WERI-Rb-1 (cell line): Measurements from ENCODE around the gene SIM1.

Experiments
- DNase-seq: peaks from one replicate; pipeline ENCODE4 v3.0.0-alpha.2; 2020
- H3K27ac ChIP-seq: fragments of 250-450 bp; sonication (Bioruptor Pico); 2 replicates; pipeline ENCODE4 v1.5.1; 2020; ENCODE audit warnings: mild to moderate bottlenecking, moderate library complexity
- H3K27me3 ChIP-seq: fragments of 250-450 bp; sonication (Bioruptor Pico); 2 replicates; pipeline ENCODE4 v1.5.1; 2021; ENCODE audit warnings: mild to moderate bottlenecking, low read depth, moderate library complexity; ENCODE audit not compliant: insufficient read depth, severe bottlenecking
- H3K36me3 ChIP-seq: fragments of 250-450 bp; sonication (Bioruptor Pico); 2 replicates; pipeline ENCODE4 v1.5.1; 2020; ENCODE audit warnings: mild to moderate bottlenecking, moderate library complexity
- H3K4me3 ChIP-seq: 2 replicates; pipeline ENCODE4 v1.5.1; 2011; ENCODE audit warnings: low read depth, mild to moderate bottlenecking, control low read depth, low read length
- H3K9me3 ChIP-seq: fragments of 250-450 bp; sonication (Bioruptor Pico); 2 replicates; pipeline ENCODE4 v1.5.1; 2021; ENCODE audit warnings: mild to moderate bottlenecking, moderate library complexity; ENCODE audit not compliant: severe bottlenecking
- TF ChIP-seq, protein P1 (sequence below): IDR thresholded peaks from 2 replicates; pipeline ENCODE4 v1.5.1; 2011; ENCODE audit warnings: low read depth, mild to moderate bottlenecking, control low read depth, inconsistent platforms, low read length

The SIM1 gene, protein sequence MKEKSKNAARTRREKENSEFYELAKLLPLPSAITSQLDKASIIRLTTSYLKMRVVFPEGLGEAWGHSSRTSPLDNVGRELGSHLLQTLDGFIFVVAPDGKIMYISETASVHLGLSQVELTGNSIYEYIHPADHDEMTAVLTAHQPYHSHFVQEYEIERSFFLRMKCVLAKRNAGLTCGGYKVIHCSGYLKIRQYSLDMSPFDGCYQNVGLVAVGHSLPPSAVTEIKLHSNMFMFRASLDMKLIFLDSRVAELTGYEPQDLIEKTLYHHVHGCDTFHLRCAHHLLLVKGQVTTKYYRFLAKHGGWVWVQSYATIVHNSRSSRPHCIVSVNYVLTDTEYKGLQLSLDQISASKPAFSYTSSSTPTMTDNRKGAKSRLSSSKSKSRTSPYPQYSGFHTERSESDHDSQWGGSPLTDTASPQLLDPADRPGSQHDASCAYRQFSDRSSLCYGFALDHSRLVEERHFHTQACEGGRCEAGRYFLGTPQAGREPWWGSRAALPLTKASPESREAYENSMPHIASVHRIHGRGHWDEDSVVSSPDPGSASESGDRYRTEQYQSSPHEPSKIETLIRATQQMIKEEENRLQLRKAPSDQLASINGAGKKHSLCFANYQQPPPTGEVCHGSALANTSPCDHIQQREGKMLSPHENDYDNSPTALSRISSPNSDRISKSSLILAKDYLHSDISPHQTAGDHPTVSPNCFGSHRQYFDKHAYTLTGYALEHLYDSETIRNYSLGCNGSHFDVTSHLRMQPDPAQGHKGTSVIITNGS

GRCh38 chr6:100464903-100465700 lies at the start of gene SIM1:
Gene SIM1, minus strand, starts transcription at chr6:100464921. Its CDS starts 1,453 bp downstream, at chr6:100463468.
- DNase-seq = peak; percentile 93
- peaks cover 26% of the 10 kb centered on the region for H3K27me3 ChIP-seq

DNA sequence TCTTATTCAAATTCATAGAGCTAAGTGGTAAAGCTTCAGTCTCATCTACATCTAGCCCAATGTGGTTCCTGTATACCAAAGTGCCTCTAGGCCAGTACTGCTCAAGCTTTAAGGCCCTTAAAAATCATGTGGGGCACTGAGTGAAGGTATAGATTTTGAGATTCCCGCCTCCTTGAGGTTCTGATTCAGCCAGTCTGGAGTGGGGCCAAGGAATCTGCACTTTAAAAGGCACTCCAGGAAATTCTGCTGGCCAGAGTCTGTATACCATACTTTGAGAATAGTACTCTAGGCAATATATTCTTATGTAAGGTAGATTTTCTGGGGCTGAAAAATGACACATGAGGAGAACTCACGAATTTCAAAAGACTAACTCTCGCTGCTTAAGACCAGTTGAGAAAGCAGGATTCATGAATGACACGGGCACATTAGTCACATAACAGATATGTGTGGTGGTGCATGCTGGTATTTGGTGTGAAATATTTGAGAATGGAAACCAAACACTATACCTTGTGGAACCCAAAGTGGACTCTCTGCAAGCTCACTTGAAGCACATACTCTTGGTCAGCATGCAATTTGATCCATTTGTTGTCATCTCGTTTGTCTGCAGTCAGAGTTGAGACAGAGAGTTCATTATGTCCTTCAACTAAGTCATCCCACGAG lies 47.6 kb upstream of the SIM1 start:
- Histone ChIP-seq H3K27ac (no peak overlapping the region), H3K36me3 (peaks cover 45% of the 10 kb centered on the region), H3K9me3 (no peaks in the 10 kb centered on the region), H3K4me3 (no peak overlapping the region), H3K27me3 (no peaks in the 10 kb centered on the region)
- no peak for DNase-seq
- TF ChIP-seq, protein P1, sequence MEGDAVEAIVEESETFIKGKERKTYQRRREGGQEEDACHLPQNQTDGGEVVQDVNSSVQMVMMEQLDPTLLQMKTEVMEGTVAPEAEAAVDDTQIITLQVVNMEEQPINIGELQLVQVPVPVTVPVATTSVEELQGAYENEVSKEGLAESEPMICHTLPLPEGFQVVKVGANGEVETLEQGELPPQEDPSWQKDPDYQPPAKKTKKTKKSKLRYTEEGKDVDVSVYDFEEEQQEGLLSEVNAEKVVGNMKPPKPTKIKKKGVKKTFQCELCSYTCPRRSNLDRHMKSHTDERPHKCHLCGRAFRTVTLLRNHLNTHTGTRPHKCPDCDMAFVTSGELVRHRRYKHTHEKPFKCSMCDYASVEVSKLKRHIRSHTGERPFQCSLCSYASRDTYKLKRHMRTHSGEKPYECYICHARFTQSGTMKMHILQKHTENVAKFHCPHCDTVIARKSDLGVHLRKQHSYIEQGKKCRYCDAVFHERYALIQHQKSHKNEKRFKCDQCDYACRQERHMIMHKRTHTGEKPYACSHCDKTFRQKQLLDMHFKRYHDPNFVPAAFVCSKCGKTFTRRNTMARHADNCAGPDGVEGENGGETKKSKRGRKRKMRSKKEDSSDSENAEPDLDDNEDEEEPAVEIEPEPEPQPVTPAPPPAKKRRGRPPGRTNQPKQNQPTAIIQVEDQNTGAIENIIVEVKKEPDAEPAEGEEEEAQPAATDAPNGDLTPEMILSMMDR = no peak

More at GRCh38 chr6:100464903-100465700, at the start of gene SIM1:
- Histone ChIP-seq H3K36me3 (no peaks in the 10 kb centered on the region), H3K9me3 (no peaks in the 10 kb centered on the region), H3K4me3 (peak within 1 kb of the TSS; percentile 85), H3K27ac (no peak within 1 kb of the TSS)
- TF ChIP-seq, protein P1 = no peak

DNA sequence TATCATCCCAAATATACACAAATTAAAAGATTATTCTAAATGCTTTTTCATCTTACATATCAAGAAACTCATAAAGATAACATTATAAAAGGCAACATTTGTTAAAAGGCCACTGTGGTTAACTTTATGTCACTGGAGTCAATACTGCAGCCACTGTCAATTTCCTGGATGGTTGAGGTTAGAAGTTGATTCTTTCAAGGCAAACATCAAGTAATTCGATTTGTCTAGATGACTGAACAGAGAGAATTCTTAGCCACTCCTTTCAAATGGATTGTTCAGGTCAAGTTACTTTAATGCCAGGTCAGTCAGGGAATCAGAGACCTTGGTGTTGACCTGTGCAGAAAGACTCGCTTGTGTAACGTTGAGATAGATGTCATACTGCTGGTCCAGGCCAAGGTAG lies 44.4 kb upstream of the SIM1 start:
- no peaks in the 10 kb centered on the region for H3K9me3 ChIP-seq
- no peak for DNase-seq
- TF ChIP-seq, protein P1 = no peak
- H3K27ac ChIP-seq = no peak overlapping the region
- H3K36me3 ChIP-seq = peaks cover 31% of the 10 kb centered on the region
- no peaks in the 10 kb centered on the region for H3K27me3 ChIP-seq
- no peak overlapping the region for H3K4me3 ChIP-seq

DNA sequence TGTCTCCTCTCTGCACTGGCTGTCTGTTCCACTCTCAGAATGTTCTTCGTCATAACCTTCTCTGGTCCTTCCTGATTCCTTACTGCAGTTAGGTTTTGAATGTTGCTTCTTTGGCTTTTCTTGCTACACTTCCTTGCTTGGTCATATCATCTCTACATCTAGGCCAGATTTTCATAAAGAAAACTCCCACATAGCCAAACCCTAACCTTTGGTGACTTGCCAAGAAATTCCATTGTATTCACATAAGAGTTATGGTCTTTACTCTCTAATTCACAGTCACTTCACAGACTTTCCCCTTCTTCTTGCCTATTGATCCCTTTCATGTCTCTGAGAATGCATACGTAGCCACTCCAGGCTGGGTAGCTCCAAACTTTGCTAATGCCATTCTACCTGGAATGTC lies 41.9 kb upstream of the SIM1 start:
- no peaks in the 10 kb centered on the region for H3K27me3 ChIP-seq
- no peak for DNase-seq
- H3K27ac ChIP-seq = no peak overlapping the region
- H3K4me3 ChIP-seq = no peak overlapping the region
- peaks cover 19% of the 10 kb centered on the region for H3K36me3 ChIP-seq
- H3K9me3 ChIP-seq = no peaks in the 10 kb centered on the region
- TF ChIP-seq, protein P1 = no peak
